HG02763 (cell line): Measurements from ENCODE around the gene LAMTOR5.
"Not testable (repeated sequence)": the region's sequence is repeated elsewhere in the genome, so short reads cannot be mapped to it uniquely, and the experiment has no call there.

Source experiments
- ATAC-seq: cut with Tn5 transposase; IDR thresholded peaks from one replicate; pipeline ENCODE4 v1.9.1; 2021; ENCODE audit warnings: mild to moderate bottlenecking, moderate library complexity; ENCODE audit not compliant: unreplicated experiment

The LAMTOR5 gene

GRCh38 chr1:110407260-110408210 lies at the start of gene LAMTOR5:
Gene LAMTOR5 (minus strand): TSS chr1:110407694. CDS start chr1:110407620, 74 bp downstream.
- peak; percentile 86 for ATAC-seq

GRCh38 chr1:110457206-110457605 lies 49.7 kb upstream of the LAMTOR5 start:
- ATAC-seq = no peak

GRCh38 chr1:110455151-110455550 lies 47.7 kb upstream of the LAMTOR5 start:
- ATAC-seq = no peak

- no peak for ATAC-seq
Observed at GRCh38 chr1:110454328-110454727, 46.8 kb upstream of the LAMTOR5 start.

- no peak for ATAC-seq
Observed at GRCh38 chr1:110453829-110454228, 46.3 kb upstream of the LAMTOR5 start.

GRCh38 chr1:110452330-110452729 lies 44.8 kb upstream of the LAMTOR5 start:
- ATAC-seq = no peak

GRCh38 chr1:110450929-110451328 lies 43.4 kb upstream of the LAMTOR5 start, which contains the start of gene PROK1:
Gene PROK1 (plus strand): TSS chr1:110451149. CDS start chr1:110451217, 68 bp downstream.
- ATAC-seq = no peak

- no peak for ATAC-seq
Observed at GRCh38 chr1:110449661-110450651, 42.5 kb upstream of the LAMTOR5 start.

GRCh38 chr1:110444561-110444960 lies 37.1 kb upstream of the LAMTOR5 start:
- ATAC-seq = no peak

- ATAC-seq = no peak
Observed at GRCh38 chr1:110443451-110443850, 36.0 kb upstream of the LAMTOR5 start.

GRCh38 chr1:110441888-110442287 lies 34.4 kb upstream of the LAMTOR5 start:
- no peak for ATAC-seq

GRCh38 chr1:110440877-110441276 lies 33.4 kb upstream of the LAMTOR5 start:
- ATAC-seq = no peak

GRCh38 chr1:110439873-110440272 lies 32.4 kb upstream of the LAMTOR5 start:
- not testable (repeated sequence) for ATAC-seq

- no peak for ATAC-seq
Observed at GRCh38 chr1:110438893-110439292, 31.4 kb upstream of the LAMTOR5 start.

- not testable (repeated sequence) for ATAC-seq
Observed at GRCh38 chr1:110437645-110438299, 30.3 kb upstream of the LAMTOR5 start.

- no peak for ATAC-seq
Observed at GRCh38 chr1:110436635-110437034, 29.1 kb upstream of the LAMTOR5 start.

GRCh38 chr1:110434946-110435345 lies 27.5 kb upstream of the LAMTOR5 start:
- no peak for ATAC-seq

- no peak for ATAC-seq
Observed at GRCh38 chr1:110433803-110434202, 26.3 kb upstream of the LAMTOR5 start.

GRCh38 chr1:110433213-110433612 lies 25.7 kb upstream of the LAMTOR5 start:
- ATAC-seq = no peak

- no peak for ATAC-seq
Observed at GRCh38 chr1:110430901-110431300, 23.4 kb upstream of the LAMTOR5 start.

GRCh38 chr1:110430366-110430765 lies 22.9 kb upstream of the LAMTOR5 start:
- ATAC-seq = no peak
